Right lobe of liver (tissue), 4 donors: ENCODE data around the gene ZMYND8.

Experiments used
- POLR2A ChIP-seq: fragments of 450-650 bp; IDR thresholded peaks from one replicate; pipeline ENCODE4 v1.6.1; 2017; ENCODE audit warnings: antibody characterized with exemption, mild to moderate bottlenecking
- TF ChIP-seq, protein P1 (sequence below), 4 donors: fragments of 200-600 bp in 3 of 4; fragments of 450-650 bp in 1 of 4; IDR thresholded peaks; one replicate each; pipeline versions ENCODE4 v1.5.1 to v1.8.0; 2016 to 2022; ENCODE audit warnings: antibody characterized with exemption in 4 of 4, mild to moderate bottlenecking in 2 of 4
- donor health status: DM: no; HTN: no; CAD: no.
- donor health status: DM: no; HTN: no; CAD: no.
- donor health status: DM: no; HTN: yes; CAD: no.

DNA sequence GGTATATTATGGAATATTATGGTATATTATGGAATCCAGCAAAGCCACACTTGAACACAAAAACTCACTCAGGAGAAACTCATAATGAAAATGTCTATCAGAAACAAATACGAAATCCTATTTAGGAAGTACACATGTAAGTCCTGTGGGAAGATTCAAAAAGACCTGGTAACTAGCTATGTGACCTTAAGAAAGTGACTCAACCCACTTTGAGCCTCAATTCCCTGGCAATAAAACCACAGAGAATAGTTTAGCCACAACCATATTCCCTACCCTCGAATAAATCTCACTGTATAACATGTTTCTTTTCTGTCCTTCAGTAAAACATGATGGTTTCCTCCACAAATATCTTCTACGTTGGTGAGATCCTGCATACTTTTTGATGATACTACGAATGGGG lies 56.4 kb downstream of the ZMYND8 start:
- TF ChIP-seq, protein P1, sequence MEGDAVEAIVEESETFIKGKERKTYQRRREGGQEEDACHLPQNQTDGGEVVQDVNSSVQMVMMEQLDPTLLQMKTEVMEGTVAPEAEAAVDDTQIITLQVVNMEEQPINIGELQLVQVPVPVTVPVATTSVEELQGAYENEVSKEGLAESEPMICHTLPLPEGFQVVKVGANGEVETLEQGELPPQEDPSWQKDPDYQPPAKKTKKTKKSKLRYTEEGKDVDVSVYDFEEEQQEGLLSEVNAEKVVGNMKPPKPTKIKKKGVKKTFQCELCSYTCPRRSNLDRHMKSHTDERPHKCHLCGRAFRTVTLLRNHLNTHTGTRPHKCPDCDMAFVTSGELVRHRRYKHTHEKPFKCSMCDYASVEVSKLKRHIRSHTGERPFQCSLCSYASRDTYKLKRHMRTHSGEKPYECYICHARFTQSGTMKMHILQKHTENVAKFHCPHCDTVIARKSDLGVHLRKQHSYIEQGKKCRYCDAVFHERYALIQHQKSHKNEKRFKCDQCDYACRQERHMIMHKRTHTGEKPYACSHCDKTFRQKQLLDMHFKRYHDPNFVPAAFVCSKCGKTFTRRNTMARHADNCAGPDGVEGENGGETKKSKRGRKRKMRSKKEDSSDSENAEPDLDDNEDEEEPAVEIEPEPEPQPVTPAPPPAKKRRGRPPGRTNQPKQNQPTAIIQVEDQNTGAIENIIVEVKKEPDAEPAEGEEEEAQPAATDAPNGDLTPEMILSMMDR (IDR thresholded peaks at IDR 0.05) = no peak
- no peak for TF ChIP-seq POLR2A
